Right lobe of liver (tissue), 6 donors: ENCODE measurements around the gene C1QTNF9B. TPM values are rescaled to one million over a fixed set of nuclear protein-coding genes. Genes with fewer than 3 reads are reported as not detected.
"Not testable (repeated sequence)": the region's sequence is repeated elsewhere in the genome, so short reads cannot be mapped to it uniquely, and the experiment has no call there.

ENCODE experiments used
- ATAC-seq, 4 donors: fragments of 200-7000 bp; cut with Tn5 transposase; one replicate each; pipeline ENCODE4 v1.9.1; 2020; ENCODE audit warnings: mild to moderate bottlenecking in 4 of 4, moderate library complexity in 4 of 4
- DNase-seq, 3 donors: peaks; one replicate each; pipeline ENCODE4 v3.0.0-alpha.2; 2020
- H3K27ac ChIP-seq, 3 donors: fragments of 200-600 bp; one replicate each; pipeline ENCODE4 v1.8.0; 2022
- H3K27me3 ChIP-seq, 2 donors: fragments of 200-600 bp; one replicate each; pipeline ENCODE4 v1.8.0; 2022
- H3K36me3 ChIP-seq, 4 donors: fragments of 200-600 bp; sonication (generic) in 1 of 4; one replicate each; pipeline versions ENCODE4 v1.5.1 to v1.8.0; 2017 to 2022; ENCODE audit warnings: control low read depth in 1 of 4
- H3K4me1 ChIP-seq, 4 donors: fragments of 200-600 bp; sonication (generic) in 1 of 4; one replicate each; pipeline versions ENCODE4 v1.5.1 to v1.8.0; 2017 to 2022; ENCODE audit warnings: control low read depth in 1 of 4
- H3K4me3 ChIP-seq, 3 donors: fragments of 200-600 bp; one replicate each; pipeline ENCODE4 v1.8.0; 2022
- H3K9me3 ChIP-seq, 4 donors: fragments of 200-600 bp; sonication (generic) in 1 of 4; one replicate each; pipeline versions ENCODE4 v1.5.1 to v1.8.0; 2017 to 2022; ENCODE audit warnings: control low read depth in 1 of 4
- CTCF ChIP-seq, 4 donors: fragments of 200-600 bp in 3 of 4; fragments of 450-650 bp in 1 of 4; IDR thresholded peaks; one replicate each; pipeline versions ENCODE4 v1.5.1 to v1.8.0; 2016 to 2022; ENCODE audit warnings: antibody characterized with exemption in 4 of 4, mild to moderate bottlenecking in 2 of 4
- POLR2A ChIP-seq: fragments of 450-650 bp; IDR thresholded peaks from one replicate; pipeline ENCODE4 v1.6.1; 2017; ENCODE audit warnings: antibody characterized with exemption, mild to moderate bottlenecking
- WGBS: methylation state at CpG from one replicate; pipeline ENCODE4 v1.1.6; 2018; ENCODE audit warnings: low coverage, low lambda C conversion rate; ENCODE audit not compliant: insufficient coverage; ENCODE audit errors: missing lambda C conversion rate; 5-methylcytosine and 5-hydroxymethylcytosine counted together
- intact Hi-C, 2 donors: fragments of 100-400 bp; cut with DNase I; formaldehyde crosslinking; loops; one replicate each; pipeline versions ENCODE4 v1.11.2 to v1.14.1; 2022
- total RNA-seq, 6 experiments: library from RNA; depleted of rRNA in 2 of 6; stranded (reverse); fragments of >200 nt in 2 of 6; fragmentation: NEBNext Ultra II Directional in 3 of 6; extraction: Animal tissue kit (Norgen Biotek cat#: 25700) in 3 of 6; gene quantifications; one replicate each; pipeline versions ENCODE4 v1.1.0 to v1.2.4, GENCODE V29; 2016 to 2023
- donor health status: DM: no; HTN: yes; CAD: no.
- donor health status: DM: no; HTN: no; CAD: no.
- donor health status: DM: no; HTN: no; CAD: no.
- donor health status: DM: no; HTN: yes; CAD: no.
- donor health status: DM: no; HTN: yes; CAD: no.

The C1QTNF9B gene
- total RNA-seq, 6 experiments from 2014 or later, result 0.18 to 0.42 (median 0.22) TPM; not detected in 3

GRCh38 chr13:23889615-23890607, 7.4 kb downstream of the C1QTNF9B start:
- no peak overlapping the region for H3K27ac ChIP-seq
- ATAC-seq, result peak in 2 of 4 donors; percentile 2 to 20

GRCh38 chr13:23888658-23889614, 8.4 kb downstream of the C1QTNF9B start, which contains the start of gene MIPEP:
MIPEP (minus strand) TSS chr13:23889400; CDS start chr13:23889320, 80 bp downstream.
- Histone ChIP-seq H3K4me3 (peak within 1 kb of the TSS; percentile 79 to 99 (median 97)), H3K27ac (peak within 1 kb of the TSS; percentile 38 to 81 (median 49)), H3K36me3 (peaks cover 0 to 6% (median 0%) of the 10 kb centered on the region in 4 donors), H3K4me1 (peaks cover 0 to 5% (median 0%) of the 10 kb centered on the region in 4 donors), H3K27me3 (no peaks in the 10 kb centered on the region), H3K9me3 (no peaks in the 10 kb centered on the region)
- TF ChIP-seq CTCF (IDR thresholded peaks at IDR 0.05) (peak; percentile 63 to 81 (median 75)), POLR2A (peak; percentile 52)
- WGBS, result 0% methylated on average over 8 of the region's 75 CpGs
- intact Hi-C loops, result no loop called here
- peak; percentile 94 to 95 (median 94) for DNase-seq
- peak; percentile 97 to 99 (median 98) for ATAC-seq

More at GRCh38 chr13:23889615-23890607, 7.4 kb downstream of the C1QTNF9B start:
- no peak for DNase-seq
- H3K36me3 ChIP-seq, result peaks cover 0 to 1% (median 0%) of the 10 kb centered on the region in 4 donors
- H3K4me3 ChIP-seq, result peak overlapping the region; percentile 79 to 99 (median 97)
- WGBS, result 35% methylated on average over 15 of the region's 15 CpGs
- intact Hi-C loops, result no loop called here
- H3K9me3 ChIP-seq, result no peaks in the 10 kb centered on the region
- peaks cover 0 to 5% (median 0%) of the 10 kb centered on the region in 4 donors for H3K4me1 ChIP-seq
- TF ChIP-seq CTCF (IDR thresholded peaks at IDR 0.05) (peak in 2 of 4 donors; percentile 15 to 22), POLR2A (no peak)
- H3K27me3 ChIP-seq, result no peaks in the 10 kb centered on the region

- ATAC-seq, H3K9me3 ChIP-seq, intact Hi-C loops, H3K4me3 ChIP-seq, H3K4me1 ChIP-seq, DNase-seq, H3K27ac ChIP-seq, H3K27me3 ChIP-seq, H3K36me3 ChIP-seq: not testable (repeated sequence)
- 83% methylated on average over 2 of the region's 3 CpGs for WGBS
Measured at GRCh38 chr13:23884361-23884760, 12.9 kb downstream of the C1QTNF9B start.

GRCh38 chr13:23883255-23883654, 14.0 kb downstream of the C1QTNF9B start:
- H3K9me3 ChIP-seq, result no peaks in the 10 kb centered on the region
- WGBS, result 86% methylated on average over 4 of the region's 4 CpGs
- ATAC-seq (no peak), DNase-seq (no peak)
- TF ChIP-seq CTCF (IDR thresholded peaks at IDR 0.05), result no peak
- TF ChIP-seq POLR2A, result no peak
- peaks cover 0 to 6% (median 0%) of the 10 kb centered on the region in 4 donors for H3K36me3 ChIP-seq
- no peaks in the 10 kb centered on the region for H3K4me1 ChIP-seq
- no peak overlapping the region for H3K27ac ChIP-seq
- H3K27me3 ChIP-seq, result no peaks in the 10 kb centered on the region
- intact Hi-C loops, result no loop called here
- H3K4me3 ChIP-seq, result no peak overlapping the region

GRCh38 chr13:23881402-23881800, 15.9 kb downstream of the C1QTNF9B start:
- H3K4me3 ChIP-seq, H3K4me1 ChIP-seq, H3K36me3 ChIP-seq, H3K27ac ChIP-seq, intact Hi-C loops, DNase-seq, H3K27me3 ChIP-seq, H3K9me3 ChIP-seq, ATAC-seq: not testable (repeated sequence)
- 94% methylated on average over 6 of the region's 8 CpGs for WGBS

- 89% methylated on average over 3 of the region's 18 CpGs for WGBS
- intact Hi-C loops, ATAC-seq, H3K27me3 ChIP-seq, DNase-seq, H3K4me3 ChIP-seq, H3K27ac ChIP-seq, H3K4me1 ChIP-seq, H3K9me3 ChIP-seq, H3K36me3 ChIP-seq: not testable (repeated sequence)
Measured at GRCh38 chr13:23880493-23881401, 16.6 kb downstream of the C1QTNF9B start.
